K562 (cell line): Measurements from ENCODE around the gene ERICH6B. TPM values are rescaled to one million over a fixed set of nuclear protein-coding genes. Genes with fewer than 3 reads are reported as not detected.

Experiments used
- BCOR ChIP-seq: fragments of 450-650 bp; IDR thresholded peaks from 2 replicates; pipeline ENCODE4 v1.6.1; 2016
- FUS ChIP-seq: fragments of 200-400 bp; formaldehyde crosslinking; optimal IDR thresholded peaks from 2 replicates; pipeline ENCODE3; 2017; ENCODE audit warnings: low read depth, low read length
- IRF2 ChIP-seq: sonication (generic); formaldehyde crosslinking; IDR thresholded peaks from 2 replicates; pipeline ENCODE4 v1.8.1; 2022; ENCODE audit warnings: mild to moderate bottlenecking, missing genetic modification reagents
- L3MBTL2 ChIP-seq: fragments of 450-650 bp; IDR thresholded peaks from 2 replicates; pipeline ENCODE4 v1.6.1; 2016; ENCODE audit warnings: mild to moderate bottlenecking, moderate library complexity
- NCOA4 ChIP-seq: fragments of 450-650 bp; IDR thresholded peaks from 2 replicates; pipeline ENCODE4 v1.6.1; 2018; ENCODE audit warnings: mild to moderate bottlenecking; ENCODE audit not compliant: partially characterized antibody
- TBP ChIP-seq: optimal IDR thresholded peaks from 2 replicates; pipeline ENCODE3; 2011; ENCODE audit warnings: low read depth, low read length, improper control_type of control experiment
- ZBTB40 ChIP-seq, 2 experiments: fragments of 450-650 bp in 1 of 2; sonication (generic) in 1 of 2; formaldehyde crosslinking in 1 of 2; IDR thresholded peaks; 2 replicates each; pipeline versions ENCODE4 v1.7.1 to v1.9.0; 2016 to 2022; ENCODE audit warnings: inconsistent platforms in 1 of 2, mild to moderate bottlenecking in 1 of 2, missing genetic modification reagents in 1 of 2
- ZNF431 ChIP-seq: sonication (generic); formaldehyde crosslinking; IDR thresholded peaks from 2 replicates; pipeline ENCODE4 v1.8.0; 2022; ENCODE audit warnings: mild to moderate bottlenecking, missing genetic modification reagents
- polyA plus RNA-seq, 8 experiments: library from polyadenylated mRNA; depleted of rRNA in 4 of 8; stranded (reverse) in 5 of 8; unstranded in 3 of 8; fragments of >200 nt; fragmentation: Nextera tagmentation in 2 of 8; fragmentation: Illumina TruSeq in 1 of 8; extraction: Ambion mirVana in 2 of 8; extraction: Trizol in 1 of 8; gene quantifications; 2 replicates each; pipeline versions ENCODE4 v1.2.1 to v1.2.3, GENCODE V29; 2011 to 2014; ENCODE audit warnings: inconsistent platforms in 1 of 8, missing spikeins in 1 of 8
- total RNA-seq, 7 experiments: library from RNA; depleted of rRNA in 6 of 7; stranded (reverse); fragments of >200 nt in 6 of 7; fragmentation: Illumina TruSeq in 2 of 7; extraction: Trizol in 2 of 7; gene quantifications; 2 replicates each; pipeline versions ENCODE4 v1.2.1 to v1.2.3, GENCODE V29; 2011 to 2021; ENCODE audit warnings: low replicate concordance in 1 of 7

Gene ERICH6B
- total and polyA plus RNA-seq, 9 of the 15 experiments (the other 6 are each of a cell fraction or from before 2014, with no cell fraction given) = not detected

DNA sequence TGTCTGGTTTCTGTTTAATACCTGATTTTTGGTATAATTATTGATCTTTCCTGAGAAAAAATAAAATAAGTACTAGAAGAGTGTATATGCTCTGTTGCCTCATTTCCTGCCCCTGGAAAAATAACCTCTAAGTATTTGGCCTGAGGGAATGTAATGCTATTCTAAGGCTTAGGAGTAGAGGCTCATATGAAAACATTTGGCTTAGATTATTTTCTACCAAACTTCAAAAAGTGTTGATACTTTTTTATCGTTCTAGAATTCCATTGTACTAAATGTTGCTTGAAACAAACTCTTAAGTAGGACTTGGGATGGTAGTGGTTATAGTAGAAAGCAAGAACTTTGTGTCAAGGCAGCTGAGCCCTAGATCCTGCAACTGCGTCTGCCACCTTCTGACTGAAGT is 93.0 kb downstream of the ERICH6B start (continued):
- TF ChIP-seq FUS (no peak), L3MBTL2 (no peak), NCOA4 (no peak), BCOR (no peak), TBP (no peak), IRF2 (CRISPR knock-in tag) (no peak), ZBTB40 (IDR thresholded peaks at IDR 0.05) (no peak), ZBTB40 (CRISPR knock-in tag; IDR thresholded peaks at IDR 0.05) (no peak), ZNF431 (CRISPR knock-in tag) (no peak)
